ENCODE results near the gene ITGB1BP1.

ITGB1BP1 gene

DNA sequence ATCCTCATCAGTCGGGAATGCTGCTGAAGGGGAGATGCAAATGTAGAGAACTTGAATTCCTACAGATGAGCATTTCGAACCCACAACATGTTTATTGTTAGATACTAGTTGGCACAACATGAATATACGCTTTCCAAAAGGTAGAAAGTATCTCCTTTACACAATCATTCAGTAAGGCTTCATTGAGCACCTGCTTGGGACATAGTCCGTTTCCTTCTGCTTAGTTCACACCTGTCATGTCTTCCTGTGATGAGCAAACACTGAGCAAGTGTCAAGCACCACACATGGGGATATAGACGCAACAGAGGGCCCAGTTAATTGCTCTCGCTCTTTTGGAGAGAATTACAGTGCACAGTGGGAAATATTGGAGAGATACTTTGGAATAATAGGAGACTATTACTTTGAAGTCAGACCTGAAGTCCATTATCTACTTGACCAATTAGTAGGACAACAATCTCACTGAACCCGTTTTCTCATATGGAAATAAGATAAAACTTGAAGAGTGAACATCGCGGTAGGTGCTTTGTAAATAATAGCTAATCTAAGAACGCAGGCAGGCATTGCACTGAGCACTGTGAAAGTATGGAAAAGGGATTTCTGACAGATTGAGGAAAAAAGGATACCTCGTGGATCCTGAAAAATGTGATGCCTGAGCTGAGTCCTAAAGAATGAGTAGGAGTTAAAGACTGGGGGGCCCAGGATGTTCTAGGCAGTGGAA, 1.3 kb upstream of the ITGB1BP1 start:
- H3K27ac ChIP-seq (ENCODE audit: low read depth, low read length) = no peak overlapping the region
- 0 out of 2 replicates have a peak, but pooled peaks cover under 1% of the 10 kb centered on the region for H3K36me3 ChIP-seq (ENCODE audit: insufficient read depth, low read length)
- H2AFZ ChIP-seq (ENCODE audit: low read length, unreplicated experiment) = no peak overlapping the region
- peak overlapping the region; percentile 98 for H3K4me3 ChIP-seq (ENCODE audit: low read depth, low read length)
- no peaks in the 10 kb centered on the region for H3K27me3 ChIP-seq (ENCODE audit: insufficient read depth, low read length)
- H3K4me1 ChIP-seq (ENCODE audit: control insufficient read depth, insufficient read depth, low read length, unreplicated experiment) = peaks cover 28% of the 10 kb centered on the region
- H3K79me2 ChIP-seq (ENCODE audit: control insufficient read depth, insufficient read depth, low read length, unreplicated experiment) = peaks cover 67% of the 10 kb centered on the region

DNA sequence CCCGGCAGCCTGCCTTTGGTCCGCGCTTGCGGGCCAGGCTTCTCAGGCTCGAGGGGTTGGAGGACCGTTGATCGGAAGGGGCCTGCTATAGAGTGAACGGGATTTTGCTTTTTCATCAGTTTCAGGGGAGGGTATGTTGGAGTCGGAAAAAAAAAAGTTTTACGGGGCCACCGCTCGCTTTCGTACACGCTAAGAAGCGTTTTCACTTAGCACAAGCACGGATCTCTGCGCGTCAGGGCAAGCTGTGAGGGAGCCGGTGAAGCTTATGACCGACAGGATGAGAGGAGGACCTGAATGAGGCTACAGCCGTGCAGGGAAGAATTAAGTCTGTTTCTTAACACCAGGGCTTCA, 569 bp upstream of the ITGB1BP1 start:
- H3K79me2 ChIP-seq (ENCODE audit: control insufficient read depth, insufficient read depth, low read length, unreplicated experiment) = peaks cover 74% of the 10 kb centered on the region

GRCh38 chr2:9422321-9423099, 818 bp downstream of the ITGB1BP1 start:
- Histone ChIP-seq H2AFZ (ENCODE audit: low read length, unreplicated experiment) (peak overlapping the region; percentile 24), H3K27ac (ENCODE audit: low read depth, low read length) (peak overlapping the region; percentile 61; the same call in 1 of the 2 replicates)

More for the DNA sequence above, 569 bp upstream of the ITGB1BP1 start:
- Histone ChIP-seq H3K36me3 (ENCODE audit: insufficient read depth, low read length) (no peaks in the 10 kb centered on the region), H3K27me3 (ENCODE audit: insufficient read depth, low read length) (no peaks in the 10 kb centered on the region), H3K4me1 (ENCODE audit: control insufficient read depth, insufficient read depth, low read length, unreplicated experiment) (peaks cover 21% of the 10 kb centered on the region), H3K4me3 (ENCODE audit: low read depth, low read length) (peak overlapping the region; percentile 98), H3K27ac (ENCODE audit: low read depth, low read length) (peak overlapping the region; percentile 61), H2AFZ (ENCODE audit: low read length, unreplicated experiment) (peak overlapping the region; percentile 98)

GRCh38 chr2:9420495-9420894, 2.8 kb downstream of the ITGB1BP1 start:
- Histone ChIP-seq H3K27me3 (ENCODE audit: insufficient read depth, low read length) (no peaks in the 10 kb centered on the region), H3K79me2 (ENCODE audit: control insufficient read depth, insufficient read depth, low read length, unreplicated experiment) (peaks cover 89% of the 10 kb centered on the region), H2AFZ (ENCODE audit: low read length, unreplicated experiment) (no peak overlapping the region), H3K36me3 (ENCODE audit: insufficient read depth, low read length) (peaks cover 11% of the 10 kb centered on the region), H3K4me3 (ENCODE audit: low read depth, low read length) (no peak overlapping the region), H3K4me1 (ENCODE audit: control insufficient read depth, insufficient read depth, low read length, unreplicated experiment) (peaks cover 15% of the 10 kb centered on the region), H3K27ac (ENCODE audit: low read depth, low read length) (no peak overlapping the region)

More at GRCh38 chr2:9422321-9423099, 818 bp downstream of the ITGB1BP1 start:
- Histone ChIP-seq H3K36me3 (ENCODE audit: insufficient read depth, low read length) (peaks cover 7% of the 10 kb centered on the region; the same call in 1 of the 2 replicates), H3K4me3 (ENCODE audit: low read depth, low read length) (peak overlapping the region; percentile 98), H3K79me2 (ENCODE audit: control insufficient read depth, insufficient read depth, low read length, unreplicated experiment) (peaks cover 85% of the 10 kb centered on the region), H3K27me3 (ENCODE audit: insufficient read depth, low read length) (no peaks in the 10 kb centered on the region), H3K4me1 (ENCODE audit: control insufficient read depth, insufficient read depth, low read length, unreplicated experiment) (peaks cover 15% of the 10 kb centered on the region)

DNA sequence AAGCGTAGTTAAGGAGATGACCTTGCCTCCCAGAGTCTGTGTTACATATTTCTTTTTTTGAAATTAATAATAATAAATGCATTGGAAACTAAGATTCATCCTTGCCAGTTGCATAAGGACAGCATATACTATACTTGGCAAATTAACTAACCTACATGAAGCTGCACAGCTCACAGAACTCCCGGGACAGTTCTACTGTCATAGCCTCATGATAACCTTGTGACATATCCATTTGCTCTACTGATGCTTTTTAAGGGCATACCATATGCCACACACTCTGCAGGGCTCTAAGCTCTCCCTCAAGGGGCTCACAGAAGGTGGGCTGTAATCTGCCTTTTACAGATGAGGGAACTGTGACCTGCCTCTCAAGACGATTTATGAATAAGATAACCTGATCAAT, 3.8 kb downstream of the ITGB1BP1 start:
- Histone ChIP-seq H3K4me1 (ENCODE audit: control insufficient read depth, insufficient read depth, low read length, unreplicated experiment) (peaks cover 9% of the 10 kb centered on the region), H2AFZ (ENCODE audit: low read length, unreplicated experiment) (no peak overlapping the region), H3K27me3 (ENCODE audit: insufficient read depth, low read length) (no peaks in the 10 kb centered on the region), H3K36me3 (ENCODE audit: insufficient read depth, low read length) (peaks cover 13% of the 10 kb centered on the region), H3K27ac (ENCODE audit: low read depth, low read length) (no peak overlapping the region), H3K4me3 (ENCODE audit: low read depth, low read length) (no peak overlapping the region), H3K79me2 (ENCODE audit: control insufficient read depth, insufficient read depth, low read length, unreplicated experiment) (peaks cover 82% of the 10 kb centered on the region)

DNA sequence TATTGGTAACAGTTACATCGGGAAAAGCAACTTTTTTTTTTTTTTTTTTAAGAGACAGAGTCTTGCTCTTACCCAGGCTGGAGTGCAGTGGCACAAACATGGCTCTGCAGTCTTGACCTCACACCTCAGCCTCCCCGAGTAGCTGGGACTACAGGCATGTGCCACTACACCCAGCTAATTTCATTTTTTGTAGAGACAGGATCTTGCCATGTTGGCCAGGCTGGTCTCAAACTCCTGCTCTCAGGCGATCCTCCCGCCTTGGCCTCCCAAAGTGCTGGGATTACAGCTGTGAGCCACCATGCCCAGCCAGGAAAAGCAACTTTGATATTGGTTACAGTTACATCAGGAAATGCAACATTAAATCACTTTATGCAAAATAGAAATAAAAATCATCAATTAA, 4.6 kb downstream of the ITGB1BP1 start:
- H3K27ac ChIP-seq (ENCODE audit: low read depth, low read length) = no peak overlapping the region

GRCh38 chr2:9417725-9418124, 5.6 kb downstream of the ITGB1BP1 start:
- no peak overlapping the region for H3K4me3 ChIP-seq (ENCODE audit: low read depth, low read length)
- peaks cover 82% of the 10 kb centered on the region for H3K79me2 ChIP-seq (ENCODE audit: control insufficient read depth, insufficient read depth, low read length, unreplicated experiment)
- peaks cover 7% of the 10 kb centered on the region for H3K4me1 ChIP-seq (ENCODE audit: control insufficient read depth, insufficient read depth, low read length, unreplicated experiment)
- no peak overlapping the region for H3K27ac ChIP-seq (ENCODE audit: low read depth, low read length)
- peaks cover 21% of the 10 kb centered on the region for H3K36me3 ChIP-seq (ENCODE audit: insufficient read depth, low read length)
- no peaks in the 10 kb centered on the region for H3K27me3 ChIP-seq (ENCODE audit: insufficient read depth, low read length)
- H2AFZ ChIP-seq (ENCODE audit: low read length, unreplicated experiment) = no peak overlapping the region

More for the DNA sequence above, 4.6 kb downstream of the ITGB1BP1 start:
- H2AFZ ChIP-seq (ENCODE audit: low read length, unreplicated experiment) = no peak overlapping the region
- H3K27me3 ChIP-seq (ENCODE audit: insufficient read depth, low read length) = no peaks in the 10 kb centered on the region
- peaks cover 7% of the 10 kb centered on the region for H3K4me1 ChIP-seq (ENCODE audit: control insufficient read depth, insufficient read depth, low read length, unreplicated experiment)
- peaks cover 19% of the 10 kb centered on the region for H3K36me3 ChIP-seq (ENCODE audit: insufficient read depth, low read length)
- no peak overlapping the region for H3K4me3 ChIP-seq (ENCODE audit: low read depth, low read length)
- H3K79me2 ChIP-seq (ENCODE audit: control insufficient read depth, insufficient read depth, low read length, unreplicated experiment) = peaks cover 82% of the 10 kb centered on the region

DNA sequence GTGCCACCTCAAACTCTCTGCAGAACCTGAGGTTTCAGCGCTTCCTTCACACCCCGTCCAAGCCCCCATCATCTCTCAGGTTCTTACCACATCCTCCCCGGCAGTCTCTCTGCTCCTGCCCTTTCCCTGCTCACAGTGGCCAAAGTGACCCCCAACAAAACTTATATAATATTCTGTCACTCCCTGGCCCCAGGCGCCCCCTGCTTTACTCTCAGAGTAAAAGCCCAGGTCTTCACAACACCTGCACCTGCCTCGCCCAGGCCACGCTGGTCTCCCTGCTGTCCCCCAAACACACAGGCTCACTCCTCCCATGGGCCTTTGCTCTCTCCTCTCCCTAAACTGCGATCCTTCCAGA, 6.4 kb downstream of the ITGB1BP1 start:
- no peak overlapping the region for H3K4me3 ChIP-seq (ENCODE audit: low read depth, low read length)
- no peaks in the 10 kb centered on the region for H3K27me3 ChIP-seq (ENCODE audit: insufficient read depth, low read length)
- peaks cover 76% of the 10 kb centered on the region for H3K79me2 ChIP-seq (ENCODE audit: control insufficient read depth, insufficient read depth, low read length, unreplicated experiment)
- peaks cover 5% of the 10 kb centered on the region for H3K4me1 ChIP-seq (ENCODE audit: control insufficient read depth, insufficient read depth, low read length, unreplicated experiment)
- H2AFZ ChIP-seq (ENCODE audit: low read length, unreplicated experiment) = no peak overlapping the region
- no peak overlapping the region for H3K27ac ChIP-seq (ENCODE audit: low read depth, low read length)
- H3K36me3 ChIP-seq (ENCODE audit: insufficient read depth, low read length) = peaks cover 21% of the 10 kb centered on the region

- Histone ChIP-seq H3K4me3 (ENCODE audit: low read depth, low read length) (no peak overlapping the region), H3K27me3 (ENCODE audit: insufficient read depth, low read length) (no peaks in the 10 kb centered on the region), H3K79me2 (ENCODE audit: control insufficient read depth, insufficient read depth, low read length, unreplicated experiment) (peaks cover 71% of the 10 kb centered on the region), H3K4me1 (ENCODE audit: control insufficient read depth, insufficient read depth, low read length, unreplicated experiment) (no peaks in the 10 kb centered on the region), H2AFZ (ENCODE audit: low read length, unreplicated experiment) (no peak overlapping the region), H3K27ac (ENCODE audit: low read depth, low read length) (no peak overlapping the region), H3K36me3 (ENCODE audit: insufficient read depth, low read length) (peaks cover 21% of the 10 kb centered on the region)
These were observed 6.9 kb downstream of the ITGB1BP1 start for GRCh38 chr2:9416267-9416961.

GRCh38 chr2:9415516-9416169, 7.7 kb downstream of the ITGB1BP1 start:
- no peak overlapping the region for H3K4me3 ChIP-seq (ENCODE audit: low read depth, low read length)
- no peak overlapping the region for H3K27ac ChIP-seq (ENCODE audit: low read depth, low read length)
- H2AFZ ChIP-seq (ENCODE audit: low read length, unreplicated experiment) = no peak overlapping the region
- H3K79me2 ChIP-seq (ENCODE audit: control insufficient read depth, insufficient read depth, low read length, unreplicated experiment) = peaks cover 64% of the 10 kb centered on the region
- H3K27me3 ChIP-seq (ENCODE audit: insufficient read depth, low read length) = no peaks in the 10 kb centered on the region
- peaks cover 26% of the 10 kb centered on the region for H3K36me3 ChIP-seq (ENCODE audit: insufficient read depth, low read length)
- H3K4me1 ChIP-seq (ENCODE audit: control insufficient read depth, insufficient read depth, low read length, unreplicated experiment) = no peaks in the 10 kb centered on the region
